HG03432 (cell line): Measurements from ENCODE around the gene MDFIC.

ENCODE experiments used
- ATAC-seq: cut with Tn5 transposase; IDR thresholded peaks from one replicate; pipeline ENCODE4 v1.9.1; 2021; ENCODE audit warnings: mild to moderate bottlenecking, moderate library complexity; ENCODE audit not compliant: unreplicated experiment

Gene MDFIC

GRCh38 chr7:114988755-114989375 lies 67.0 kb downstream of the MDFIC start:
- ATAC-seq = no peak

DNA sequence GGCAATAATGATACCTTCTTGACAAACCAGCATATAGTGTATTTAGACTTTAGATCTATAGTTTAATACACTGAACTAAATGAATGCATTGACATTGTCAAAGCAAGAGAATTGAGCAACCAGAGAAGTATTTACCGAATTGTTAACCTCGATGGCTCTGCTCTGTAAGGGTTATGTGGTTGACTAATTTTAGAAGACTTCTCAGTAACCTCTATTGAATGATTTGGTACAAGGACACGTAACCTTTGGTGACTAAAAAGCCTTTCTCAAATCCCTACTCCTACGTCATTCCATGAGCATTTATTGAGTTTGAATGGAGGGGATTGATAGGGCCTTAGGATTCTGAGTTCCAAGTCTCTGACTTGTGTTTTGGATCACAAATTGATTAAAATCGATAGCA lies 67.6 kb downstream of the MDFIC start:
- no peak for ATAC-seq

DNA sequence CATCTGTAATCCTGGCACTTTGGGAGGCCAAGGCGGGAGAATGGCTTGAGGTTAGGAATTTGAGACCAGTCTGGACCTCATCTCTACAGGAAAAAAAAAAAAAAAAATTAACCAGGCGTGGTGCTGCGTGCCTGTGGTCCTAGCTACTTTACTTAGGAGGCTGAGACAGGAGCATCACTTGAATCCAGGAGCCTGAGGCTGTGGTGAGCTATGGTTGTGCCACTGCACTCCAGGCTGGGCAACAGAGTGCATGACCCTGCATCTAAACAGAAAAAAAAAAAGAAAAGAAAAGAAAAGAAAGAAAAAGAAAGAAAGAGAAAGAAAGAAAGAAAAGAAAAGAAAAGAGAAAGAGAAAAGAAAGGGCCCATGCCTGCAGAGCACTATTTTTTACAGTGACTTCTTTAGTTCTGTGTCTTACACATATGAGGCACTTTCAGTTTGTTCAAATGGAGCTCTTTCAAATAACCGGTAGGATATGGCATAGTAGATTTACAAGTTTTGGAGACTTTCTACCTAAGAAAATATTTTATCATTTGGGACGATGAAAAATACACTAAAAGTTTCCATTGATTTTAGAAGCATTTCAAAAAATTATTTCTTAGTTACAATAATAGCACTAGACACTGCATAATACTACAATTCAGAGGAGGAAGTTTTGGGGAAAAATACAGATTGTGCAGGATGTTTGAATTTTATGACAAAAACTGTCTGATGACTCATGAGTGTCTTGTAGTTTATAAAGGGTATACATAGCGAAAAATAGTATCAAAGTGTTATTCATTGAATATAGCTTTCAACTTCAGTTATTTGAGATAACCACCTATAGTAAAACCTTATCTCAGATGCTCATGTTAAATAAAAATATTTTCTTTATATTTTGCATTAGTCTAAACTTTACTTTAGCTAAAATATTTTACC lies 75.9 kb downstream of the MDFIC start:
- ATAC-seq = no peak

- no peak for ATAC-seq
These were observed 82.2 kb downstream of the MDFIC start for GRCh38 chr7:115004121-115004520.

- ATAC-seq = no peak
These were observed 83.4 kb downstream of the MDFIC start for GRCh38 chr7:115005251-115005650.

DNA sequence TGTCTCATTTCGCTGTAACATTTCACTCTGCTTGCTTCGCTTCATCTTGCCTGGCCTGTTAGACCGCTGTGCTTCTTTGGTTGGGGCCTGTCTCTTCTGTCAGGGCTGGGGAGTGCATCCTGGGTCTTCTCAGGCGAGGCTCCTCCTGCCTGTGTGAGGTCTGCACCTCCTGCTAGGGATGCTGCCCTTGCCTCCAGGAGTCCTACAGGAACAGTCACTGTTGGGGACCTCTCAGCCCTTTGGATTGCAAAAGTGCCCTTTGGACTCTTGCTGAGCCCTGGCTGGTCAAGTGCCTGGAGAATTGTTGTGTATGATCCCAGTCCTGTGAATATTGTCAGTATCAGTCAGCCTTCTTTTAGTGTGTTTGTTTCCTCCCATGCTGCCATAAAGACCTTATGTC lies 84.1 kb downstream of the MDFIC start:
- no peak for ATAC-seq

DNA sequence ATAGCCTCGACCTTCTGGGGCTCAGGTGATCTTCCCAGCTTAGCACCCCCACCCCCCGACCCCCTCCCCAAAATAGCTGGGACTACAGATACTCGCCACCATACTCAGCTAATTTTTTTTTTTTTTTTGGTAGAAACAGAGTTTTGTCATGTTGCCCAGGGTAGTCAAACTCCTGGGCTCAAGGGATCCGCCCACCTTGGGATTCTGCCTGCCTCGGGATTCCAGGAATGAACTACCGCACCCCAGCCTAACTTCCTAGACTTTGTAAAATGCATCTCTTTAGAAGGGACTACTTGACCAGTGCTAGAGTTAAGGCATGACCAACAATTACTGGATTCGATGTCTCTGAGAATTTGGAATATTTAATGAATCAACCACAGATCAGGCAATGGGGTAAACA lies 85.9 kb downstream of the MDFIC start:
- ATAC-seq = no peak

GRCh38 chr7:115008465-115009114 lies 86.7 kb downstream of the MDFIC start:
- peak; percentile 71 for ATAC-seq

- ATAC-seq = peak; percentile 81
These were observed 87.2 kb downstream of the MDFIC start for GRCh38 chr7:115009139-115009538.

GRCh38 chr7:115009736-115010440 lies 88.0 kb downstream of the MDFIC start:
- ATAC-seq = no peak

DNA sequence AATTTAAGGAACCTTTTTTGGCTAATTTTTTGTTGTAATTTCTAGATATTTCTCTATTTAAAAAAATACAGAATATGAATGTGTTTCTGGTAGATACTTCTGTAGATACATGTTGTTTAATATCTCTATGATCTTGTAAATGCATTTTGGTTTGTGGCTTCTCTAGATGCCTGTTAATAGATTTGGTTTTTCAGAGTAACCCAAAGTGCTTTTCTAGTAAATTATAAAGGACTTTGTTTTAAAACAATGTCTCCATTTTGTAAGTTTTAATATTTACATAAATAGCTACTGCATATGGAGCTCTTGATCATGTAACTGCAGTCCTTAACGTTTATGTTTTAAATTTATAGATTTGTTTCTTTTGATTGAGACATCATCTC lies 88.5 kb downstream of the MDFIC start:
- no peak for ATAC-seq

DNA sequence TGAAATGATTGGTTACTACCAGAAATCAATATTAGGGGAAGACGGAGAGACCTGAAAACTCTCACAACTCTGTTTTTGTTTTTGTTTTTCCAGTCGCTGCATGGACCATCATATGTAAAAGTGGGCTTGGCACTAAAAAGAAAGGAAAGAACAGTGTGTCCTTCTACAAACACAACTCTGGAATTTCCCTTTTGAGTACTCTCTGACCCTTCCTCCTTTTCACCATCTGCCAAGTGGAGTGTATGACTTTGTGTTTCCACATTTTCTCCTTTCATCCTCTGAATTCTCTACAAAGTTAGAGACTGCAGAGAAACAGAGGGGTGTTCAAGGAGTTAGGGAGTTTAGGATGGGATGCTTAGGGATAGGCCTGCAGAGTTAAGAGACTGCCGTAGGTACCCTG lies 92.0 kb downstream of the MDFIC start:
- ATAC-seq = no peak

- no peak for ATAC-seq
These were observed 92.9 kb downstream of the MDFIC start for GRCh38 chr7:115014794-115015193.

DNA sequence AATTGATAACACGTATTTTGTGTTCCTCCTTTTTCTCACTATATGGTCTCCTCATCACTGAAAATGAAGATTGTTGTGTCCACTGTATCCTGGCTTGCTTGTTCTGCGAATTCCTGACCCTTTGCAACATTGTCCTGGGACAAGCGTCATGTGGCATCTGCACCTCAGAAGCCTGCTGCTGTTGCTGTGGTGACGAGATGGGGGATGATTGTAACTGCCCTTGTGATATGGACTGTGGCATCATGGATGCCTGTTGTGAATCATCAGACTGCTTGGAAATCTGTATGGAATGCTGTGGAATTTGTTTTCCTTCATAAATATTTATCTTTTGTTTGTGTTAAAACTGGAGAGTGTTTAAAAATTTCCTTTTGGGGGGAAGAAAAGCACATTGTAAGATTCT lies 93.7 kb downstream of the MDFIC start:
- ATAC-seq = no peak

DNA sequence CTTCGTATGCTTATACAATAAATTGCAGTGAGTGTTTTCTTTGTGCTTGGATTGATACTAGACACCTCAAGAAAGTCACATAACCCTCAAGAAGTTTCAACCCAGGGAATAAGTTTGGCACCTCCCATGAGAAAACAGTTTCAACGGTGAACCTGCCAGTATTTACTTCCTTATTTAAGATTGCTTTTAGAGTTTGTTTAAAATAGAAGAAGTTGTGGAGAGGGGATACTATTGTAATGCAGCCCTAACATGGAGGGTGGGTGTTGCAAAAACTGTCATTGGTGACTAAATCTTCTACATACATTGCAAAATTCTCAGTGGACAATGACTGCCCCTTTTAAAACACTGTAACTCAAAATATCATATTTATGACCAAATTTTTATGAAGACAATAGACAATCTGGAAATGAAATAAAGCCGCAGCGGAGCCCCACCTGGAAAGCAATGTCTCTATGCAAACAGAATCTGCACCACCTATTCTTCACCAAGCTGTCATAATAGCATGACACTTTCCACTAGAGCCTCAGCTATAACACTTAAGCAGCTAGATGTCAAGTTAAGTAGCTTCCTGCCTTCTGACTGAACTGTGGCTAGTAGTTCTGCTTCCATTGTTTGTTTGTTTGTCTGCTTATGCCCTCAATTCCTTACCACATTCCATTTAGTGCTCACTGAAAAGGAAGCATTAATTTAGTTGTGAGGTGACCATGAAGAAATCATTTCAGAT lies 98.2 kb downstream of the MDFIC start:
- ATAC-seq = no peak

GRCh38 chr7:115023219-115023618 lies 101.3 kb downstream of the MDFIC start:
- ATAC-seq = no peak

DNA sequence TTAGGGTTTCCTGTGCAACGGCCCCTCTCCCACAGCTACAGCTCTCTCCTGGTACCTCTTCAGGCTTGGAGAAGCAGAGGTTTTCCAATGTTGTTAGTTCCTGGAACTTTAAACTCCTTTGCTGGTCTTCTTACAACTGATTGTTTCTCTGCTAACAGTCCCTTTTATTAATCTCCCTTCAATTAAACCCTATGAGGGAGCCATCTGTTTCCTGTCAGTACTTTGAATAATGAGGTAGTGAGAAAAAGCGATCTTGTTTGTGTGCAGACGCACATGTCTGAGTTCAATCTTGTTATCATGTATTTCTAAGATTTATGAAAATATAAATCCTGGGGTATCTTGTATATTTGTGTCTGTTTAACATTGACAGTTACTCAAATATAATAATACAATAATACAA lies 102.4 kb downstream of the MDFIC start:
- no peak for ATAC-seq

GRCh38 chr7:115032715-115033703 lies 111.1 kb downstream of the MDFIC start:
- no peak for ATAC-seq

DNA sequence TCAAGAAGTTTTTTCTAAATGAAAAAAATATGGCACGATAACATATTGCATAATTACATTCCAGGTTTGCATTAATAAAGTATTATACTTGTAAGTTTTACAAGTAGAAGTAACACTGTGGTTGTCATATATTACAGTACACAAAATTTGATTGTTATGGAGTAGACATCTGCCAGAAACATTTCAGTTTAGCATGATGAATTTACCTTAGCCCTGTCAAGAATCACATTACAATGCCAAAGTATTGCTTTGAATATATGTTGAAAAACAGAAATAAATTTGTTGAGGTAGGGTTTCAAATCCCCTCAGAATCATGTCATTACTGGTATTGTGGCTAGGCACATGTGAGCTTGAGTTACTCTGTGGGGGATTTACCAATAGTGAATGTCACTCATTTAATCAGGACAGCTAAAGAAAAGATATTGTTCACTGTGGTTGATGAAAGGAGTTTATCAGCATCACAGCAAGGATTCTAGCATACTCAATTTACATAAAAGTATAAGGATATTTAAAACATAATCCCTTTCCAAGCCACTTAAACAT lies 112.1 kb downstream of the MDFIC start:
- ATAC-seq = no peak
